Muscle layer of duodenum (tissue), 2 donors: ENCODE measurements around the gene RPL7A.

Experiments
- H3K27ac ChIP-seq: one replicate; pipeline ENCODE4 v1.7.0; 2013; ENCODE audit warnings: mild to moderate bottlenecking, low read length
- H3K27me3 ChIP-seq: one replicate; pipeline ENCODE4 v1.7.0; 2013; ENCODE audit warnings: low read depth, mild to moderate bottlenecking, control low read depth, low read length
- H3K36me3 ChIP-seq, 2 donors: one replicate each; pipeline ENCODE4 v1.7.0; 2013; ENCODE audit warnings: low read length in 2 of 2, control low read depth in 1 of 2, mild to moderate bottlenecking in 1 of 2; ENCODE audit not compliant: insufficient read depth in 2 of 2, control insufficient read depth in 1 of 2
- H3K4me1 ChIP-seq, 2 donors: one replicate each; pipeline ENCODE4 v1.7.0; 2013; ENCODE audit warnings: low read length in 2 of 2, mild to moderate bottlenecking in 2 of 2, control low read depth in 1 of 2, moderate library complexity in 1 of 2; ENCODE audit not compliant: insufficient read depth in 2 of 2, control insufficient read depth in 1 of 2
- H3K4me3 ChIP-seq, 2 donors: one replicate each; pipeline ENCODE4 v1.7.0; 2013; ENCODE audit warnings: low read length in 2 of 2, low read depth in 1 of 2, mild to moderate bottlenecking in 1 of 2
- H3K9me3 ChIP-seq, 2 donors: one replicate each; pipeline ENCODE4 v1.7.0; 2013; ENCODE audit warnings: low read length in 2 of 2, control low read depth in 1 of 2, mild to moderate bottlenecking in 1 of 2; ENCODE audit not compliant: control insufficient read depth in 1 of 2
- donor health status: healthy.

The RPL7A gene

GRCh38 chr9:133394687-133395271 lies 46.8 kb downstream of the RPL7A start:
- Histone ChIP-seq H3K4me1 (no peaks in the 10 kb centered on the region), H3K4me3 (no peak overlapping the region), H3K36me3 (no peaks in the 10 kb centered on the region), H3K9me3 (no peaks in the 10 kb centered on the region), H3K27ac (no peak overlapping the region), H3K27me3 (peaks cover 3% of the 10 kb centered on the region)

GRCh38 chr9:133396952-133397351 lies 48.9 kb downstream of the RPL7A start:
- Histone ChIP-seq H3K36me3 (peaks cover 0 to 4% of the 10 kb centered on the region in 2 donors), H3K4me3 (no peak overlapping the region), H3K27ac (no peak overlapping the region), H3K9me3 (no peaks in the 10 kb centered on the region), H3K27me3 (no peaks in the 10 kb centered on the region), H3K4me1 (no peaks in the 10 kb centered on the region)

- Histone ChIP-seq H3K4me3 (no peak overlapping the region), H3K27me3 (no peaks in the 10 kb centered on the region), H3K9me3 (no peaks in the 10 kb centered on the region), H3K4me1 (no peaks in the 10 kb centered on the region), H3K36me3 (peaks cover 0 to 8% of the 10 kb centered on the region in 2 donors), H3K27ac (no peak overlapping the region)
These were observed 49.4 kb downstream of the RPL7A start for GRCh38 chr9:133397370-133397769.

GRCh38 chr9:133397895-133398294 lies 49.9 kb downstream of the RPL7A start:
- no peaks in the 10 kb centered on the region for H3K9me3 ChIP-seq
- H3K4me1 ChIP-seq, result no peaks in the 10 kb centered on the region
- no peaks in the 10 kb centered on the region for H3K27me3 ChIP-seq
- H3K27ac ChIP-seq, result no peak overlapping the region
- H3K36me3 ChIP-seq, result peaks cover 0 to 11% of the 10 kb centered on the region in 2 donors
- no peak overlapping the region for H3K4me3 ChIP-seq

GRCh38 chr9:133400292-133400691 lies 52.3 kb downstream of the RPL7A start:
- Histone ChIP-seq H3K27ac (no peak overlapping the region), H3K4me3 (no peak overlapping the region), H3K27me3 (no peaks in the 10 kb centered on the region), H3K36me3 (peaks cover 0 to 18% of the 10 kb centered on the region in 2 donors), H3K4me1 (no peaks in the 10 kb centered on the region), H3K9me3 (no peaks in the 10 kb centered on the region)
